GM21381 (cell line): ENCODE data around the gene NME7.
"Not testable (repeated sequence)": the region's sequence is repeated elsewhere in the genome, so short reads cannot be mapped to it uniquely, and the experiment has no call there.

Experiments used
- ATAC-seq: cut with Tn5 transposase; IDR thresholded peaks from one replicate; pipeline ENCODE4 v1.9.1; 2021; ENCODE audit warnings: mild to moderate bottlenecking, moderate library complexity; ENCODE audit not compliant: unreplicated experiment

NME7 gene

GRCh38 chr1:169308313-169309039 is 59.1 kb downstream of the NME7 start:
- no peak for ATAC-seq

DNA sequence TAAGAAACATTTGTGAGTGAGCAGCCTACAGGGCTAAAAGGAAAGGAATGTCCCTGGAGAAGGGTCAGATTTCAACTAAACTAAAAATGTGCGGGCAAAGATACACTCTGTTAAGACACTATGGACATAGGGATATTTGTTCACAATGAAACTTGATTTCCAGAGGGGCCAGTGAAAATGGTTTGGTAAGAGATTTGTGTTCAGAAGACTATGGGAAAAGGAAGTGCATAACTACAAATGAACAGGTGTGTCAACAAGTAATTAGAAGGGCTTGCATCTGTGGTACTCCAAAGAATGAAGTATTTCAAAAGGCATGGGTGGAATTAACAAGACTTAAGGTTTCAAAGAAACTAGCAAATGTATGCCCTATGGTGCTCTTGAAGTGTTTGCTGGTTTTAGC is 60.4 kb downstream of the NME7 start:
- ATAC-seq = no peak

GRCh38 chr1:169305948-169306347 is 61.6 kb downstream of the NME7 start:
- ATAC-seq = no peak

GRCh38 chr1:169305356-169305755 is 62.2 kb downstream of the NME7 start:
- no peak for ATAC-seq

DNA sequence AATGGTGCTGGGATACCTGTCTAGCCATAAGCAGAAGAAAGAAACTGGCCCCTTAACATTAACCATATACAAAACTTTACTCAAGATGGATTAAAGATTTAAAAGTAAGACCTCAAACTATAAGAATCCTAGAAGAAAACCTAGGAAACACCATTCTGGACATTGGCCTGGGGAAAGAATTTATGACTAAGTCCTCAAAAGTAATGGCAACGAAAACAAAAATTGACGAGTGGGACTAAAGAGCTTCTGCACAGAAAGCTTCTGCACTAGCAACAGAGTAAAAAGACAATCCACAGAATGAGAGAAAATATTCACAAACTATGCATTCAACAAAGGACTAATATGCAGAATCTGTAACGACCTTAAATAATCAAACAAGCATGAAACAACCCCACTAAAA is 66.7 kb downstream of the NME7 start:
- ATAC-seq = no peak

DNA sequence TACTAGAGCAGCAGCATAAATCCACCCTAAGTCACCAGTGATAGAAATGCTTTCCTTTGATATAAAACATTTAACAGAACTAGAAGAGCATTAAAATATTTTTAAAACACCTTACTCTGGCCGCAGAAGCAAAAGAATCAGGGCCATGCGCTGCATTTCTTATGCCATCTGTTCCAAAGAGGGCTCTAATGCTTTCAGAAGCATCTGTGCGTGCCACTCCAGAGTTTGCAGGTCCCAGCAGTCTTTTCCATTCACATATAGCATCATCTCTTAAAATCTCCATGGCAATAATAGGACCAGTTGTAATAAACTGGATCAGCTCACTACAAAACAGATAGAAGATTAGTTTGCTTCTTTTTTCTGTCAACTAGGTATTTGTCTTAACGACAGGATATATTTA is 69.2 kb downstream of the NME7 start:
- no peak for ATAC-seq

- ATAC-seq = no peak
Observed at GRCh38 chr1:169295846-169296245, 71.8 kb downstream of the NME7 start.

GRCh38 chr1:169295425-169295824 is 72.2 kb downstream of the NME7 start:
- ATAC-seq = no peak

DNA sequence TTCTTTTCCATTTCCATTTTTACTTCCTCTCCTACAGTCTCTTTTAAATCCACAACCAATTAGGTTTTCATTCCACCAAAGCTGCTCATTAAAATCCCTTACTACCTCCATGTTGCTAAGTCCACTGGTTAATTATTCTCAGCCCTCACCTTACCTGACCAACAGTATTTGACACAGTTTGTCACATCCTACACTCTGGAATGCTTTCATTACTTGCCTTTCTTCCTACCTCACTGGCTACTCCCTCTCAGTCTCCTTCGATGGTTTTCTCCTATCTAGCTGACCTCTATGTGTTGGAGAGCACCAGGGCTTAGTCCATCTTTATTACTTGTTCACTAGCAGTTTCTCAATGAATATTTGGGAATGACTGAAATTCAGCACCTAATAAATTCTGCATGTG is 78.6 kb downstream of the NME7 start:
- ATAC-seq = no peak

DNA sequence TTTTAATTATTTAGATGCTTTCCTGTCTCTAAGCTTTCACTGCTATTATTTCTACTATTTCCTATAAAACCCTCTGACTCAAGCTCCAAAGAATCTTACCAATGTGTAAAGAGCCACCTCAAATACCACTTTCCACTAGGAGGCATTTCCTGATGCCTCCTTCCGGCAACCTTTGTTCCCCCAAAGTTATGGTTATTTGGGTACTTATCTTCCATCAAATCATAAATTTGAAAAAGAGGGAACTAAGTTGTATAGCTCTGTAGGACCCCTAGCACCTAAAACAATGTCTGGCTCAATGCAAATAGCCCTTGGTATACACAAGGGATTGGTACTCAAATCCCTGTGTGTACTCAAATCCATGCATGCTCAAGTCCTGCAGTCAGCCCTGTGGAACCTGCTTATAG is 79.6 kb downstream of the NME7 start:
- ATAC-seq = no peak

GRCh38 chr1:169287280-169287679 is 80.3 kb downstream of the NME7 start:
- ATAC-seq = no peak

- ATAC-seq = not testable (repeated sequence)
Observed at GRCh38 chr1:169281562-169281961, 86.0 kb downstream of the NME7 start.

- no peak for ATAC-seq
Observed at GRCh38 chr1:169271098-169271497, 96.5 kb downstream of the NME7 start.

DNA sequence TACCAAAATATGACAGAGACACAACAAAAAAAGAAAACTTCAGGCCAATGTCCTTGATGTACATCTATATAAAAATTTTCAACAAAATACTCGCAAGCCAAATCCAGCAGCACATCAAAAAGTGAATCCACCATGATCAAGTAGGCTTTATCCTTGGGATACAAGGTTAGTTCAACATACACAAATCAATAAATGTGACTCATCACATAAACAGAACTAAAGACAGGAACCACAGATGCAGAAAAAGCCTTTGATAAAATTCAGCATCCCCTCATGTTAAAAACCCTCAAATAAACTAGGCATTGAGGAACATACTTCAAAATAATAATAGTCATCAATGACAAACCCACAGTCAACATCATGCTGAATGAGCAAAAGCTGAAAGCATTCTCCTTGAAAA is 101.5 kb downstream of the NME7 start:
- no peak for ATAC-seq

- no peak for ATAC-seq
Observed at GRCh38 chr1:169263059-169263458, 104.5 kb downstream of the NME7 start.

GRCh38 chr1:169261884-169262283 is 105.7 kb downstream of the NME7 start:
- ATAC-seq = no peak

DNA sequence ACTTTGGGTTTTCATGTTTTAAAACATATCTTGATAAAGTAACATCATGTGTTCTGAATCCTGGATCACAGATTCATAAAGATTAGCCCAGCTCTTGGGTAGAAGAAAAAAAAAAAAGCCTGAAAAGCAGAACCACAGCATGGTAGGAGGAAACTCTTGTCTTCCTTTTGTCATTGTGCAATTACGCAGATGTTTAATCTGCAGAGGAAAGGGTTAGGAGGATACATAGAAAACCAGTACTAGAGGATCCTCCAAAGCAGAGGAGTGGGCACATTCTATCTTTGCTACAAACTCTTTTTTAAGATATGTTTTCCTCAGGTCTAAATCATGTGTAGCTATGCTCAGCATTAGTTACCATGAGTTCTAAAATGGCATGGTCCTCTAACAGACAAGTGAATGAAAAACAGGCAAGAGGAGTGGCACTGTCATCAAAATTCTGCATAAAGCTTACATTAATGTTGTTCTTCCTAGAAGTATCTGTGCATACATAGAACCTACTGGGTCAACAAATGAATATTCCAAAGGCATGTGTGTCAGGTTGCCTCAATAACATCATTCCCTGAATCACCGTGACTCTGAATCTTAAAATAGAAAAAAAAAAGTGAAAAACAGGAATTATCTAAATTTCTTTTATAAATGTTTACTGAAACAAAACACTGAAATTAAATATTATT is 107.0 kb downstream of the NME7 start:
- no peak for ATAC-seq

GRCh38 chr1:169259816-169260215 is 107.8 kb downstream of the NME7 start:
- no peak for ATAC-seq

DNA sequence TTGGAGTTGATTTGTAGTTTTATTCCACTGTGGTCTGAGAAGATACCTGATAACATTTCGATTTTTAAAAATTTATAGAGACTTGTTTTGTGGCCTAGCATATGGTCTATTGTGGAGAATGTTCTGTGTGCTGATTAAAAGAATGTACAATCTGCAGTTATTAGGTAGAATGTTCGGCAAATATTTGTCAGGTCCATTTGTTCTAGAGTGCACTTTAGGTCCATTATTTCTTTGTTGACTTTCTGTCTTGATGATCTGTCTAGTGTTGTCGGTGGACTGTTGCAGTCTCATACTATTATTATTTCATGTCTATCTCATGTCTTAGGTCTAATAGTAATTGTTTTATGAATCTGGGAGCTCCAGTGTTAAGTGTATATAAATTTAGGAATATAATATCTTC is 116.8 kb downstream of the NME7 start:
- no peak for ATAC-seq

DNA sequence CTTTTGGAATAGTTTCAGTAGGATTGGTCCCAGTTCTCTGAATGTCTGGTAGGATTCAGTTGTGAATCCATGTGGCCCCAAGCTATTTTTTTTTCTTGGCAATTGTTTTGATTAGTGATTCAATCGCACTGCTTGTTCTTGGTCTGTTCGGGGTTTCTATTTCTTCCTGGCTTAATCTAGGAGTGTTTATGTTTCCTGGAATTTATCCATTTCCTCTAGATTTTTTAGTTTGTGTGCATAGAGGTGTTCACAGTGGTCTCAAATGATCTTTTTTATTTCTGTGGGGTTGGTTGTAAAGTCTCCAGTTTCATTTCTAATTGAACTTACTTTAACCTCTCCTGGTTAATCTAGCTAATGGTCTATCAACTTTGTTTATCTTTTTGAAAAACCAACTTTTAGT is 117.6 kb downstream of the NME7 start:
- ATAC-seq = no peak

- no peak for ATAC-seq
Observed at GRCh38 chr1:169249611-169250010, 118.0 kb downstream of the NME7 start.

- ATAC-seq = no peak
Observed at GRCh38 chr1:169245706-169246105, 121.9 kb downstream of the NME7 start.
